Measurements from ENCODE around the gene LRTM2.

LRTM2 gene

GRCh38 chr12:1882850-1883470, 62.6 kb downstream of the LRTM2 start:
- no peak for DNase-seq (ENCODE audit: low read depth in 2 of 2, low spot score in 1 of 2)

DNA sequence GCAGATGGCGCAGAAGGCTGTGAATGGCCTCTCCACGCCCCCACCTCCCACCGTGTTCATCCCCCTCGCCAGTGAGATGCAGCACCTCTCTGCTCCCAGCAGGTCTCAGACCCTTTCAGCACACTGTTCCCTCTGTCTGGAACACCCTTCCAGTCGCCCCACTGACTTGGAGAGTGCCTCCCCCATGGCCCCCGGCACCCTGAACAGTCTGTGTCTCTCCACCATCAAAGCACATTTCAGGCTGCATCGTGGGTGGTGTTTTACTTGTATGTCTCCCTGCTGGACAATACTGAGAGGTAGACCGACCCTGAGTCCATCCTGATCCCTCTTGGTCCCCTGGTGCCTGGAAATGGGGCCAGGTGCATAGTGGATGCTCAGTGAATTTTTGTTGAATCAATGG, 63.1 kb downstream of the LRTM2 start:
- DNase-seq (ENCODE audit: low read depth in 2 of 2, low spot score in 1 of 2), result no peak

- DNase-seq (ENCODE audit: low read depth in 2 of 2, low spot score in 1 of 2), result no peak
Observed at GRCh38 chr12:1884651-1885050, 64.3 kb downstream of the LRTM2 start.

DNA sequence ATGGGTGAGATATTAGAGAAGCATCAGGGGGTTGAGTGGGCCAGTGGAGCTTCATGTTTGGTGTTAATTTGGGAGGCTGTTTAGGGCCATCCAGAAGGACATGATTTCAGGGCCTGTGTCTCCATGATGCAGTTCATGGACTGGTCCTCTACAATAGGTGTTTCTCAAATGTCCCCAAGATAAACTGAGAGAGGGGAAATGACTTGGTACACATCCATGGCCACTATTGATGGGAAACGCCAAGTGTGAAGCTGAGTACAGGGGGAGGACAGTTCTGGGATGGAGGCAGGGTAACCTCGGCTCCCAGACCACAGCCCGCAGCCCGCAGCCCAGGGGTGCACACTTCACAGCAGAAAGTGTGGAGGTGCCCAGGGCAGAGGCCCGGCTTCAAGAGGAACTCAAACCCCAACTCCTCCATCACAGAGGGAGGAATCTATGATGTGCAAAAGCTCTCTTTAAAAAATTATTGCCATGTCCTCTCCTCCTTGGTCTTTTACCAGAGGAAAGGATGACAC, 64.8 kb downstream of the LRTM2 start:
- DNase-seq (ENCODE audit: low read depth in 2 of 2, low spot score in 1 of 2), result no peak

DNA sequence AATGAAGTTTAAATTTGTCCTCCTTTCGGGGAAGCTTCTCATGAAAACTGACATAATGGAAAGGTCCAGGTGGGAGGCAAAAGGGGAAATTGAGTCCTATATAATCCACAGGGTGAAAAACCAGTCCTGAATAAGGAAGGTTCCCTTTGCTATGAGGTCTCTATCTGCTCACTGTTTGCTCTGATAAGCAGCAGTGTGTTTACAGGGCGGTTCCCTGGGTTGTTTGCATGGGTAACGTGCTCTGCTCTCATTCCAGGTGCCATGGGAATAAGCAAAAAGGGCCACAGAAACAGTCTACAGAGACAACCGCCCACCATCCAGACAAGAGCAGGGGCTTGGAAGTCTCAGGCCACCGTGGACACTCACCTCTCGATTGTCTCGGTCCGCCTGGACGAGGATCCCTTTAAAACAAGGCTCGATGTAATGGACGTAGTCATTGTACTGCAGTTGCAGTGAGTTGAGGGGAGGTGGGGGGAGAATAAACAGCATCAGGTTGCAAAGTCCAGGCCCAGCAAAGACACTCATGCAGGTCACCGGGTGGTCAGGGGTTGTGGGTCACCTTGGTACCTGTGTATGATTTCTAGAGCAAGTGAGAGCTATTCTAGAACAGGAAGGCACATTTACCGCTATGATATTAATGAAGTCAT, 65.4 kb downstream of the LRTM2 start:
- no peak for DNase-seq (ENCODE audit: low read depth in 2 of 2, low spot score in 1 of 2)

All from stimulated activated CD8-positive, alpha-beta memory T cell treated with anti-CD3 and anti-CD28 coated beads, Interleukin-4, amount 100 ng/mL, for 4 hours (primary cell).